Liver (tissue), 3 donors: ENCODE measurements around the gene LRCH4.

Experiments used
- CTCF ChIP-seq: fragments of 150-350 bp; IDR thresholded peaks from 2 replicates; pipeline ENCODE4 v1.5.1; 2017; ENCODE audit warnings: improper control_type of control experiment, low read depth, low read length; ENCODE audit not compliant: missing input control
- EGR1 ChIP-seq, 2 donors: IDR thresholded peaks; 2 replicates each; pipeline ENCODE4 v1.6.1; 2016 to 2018; ENCODE audit warnings: antibody characterized with exemption in 2 of 2, low read depth in 2 of 2
- FOXA2 ChIP-seq: IDR thresholded peaks from 2 replicates; pipeline ENCODE4 v1.6.1; 2016; ENCODE audit warnings: antibody characterized with exemption
- GABPA ChIP-seq, 2 donors: IDR thresholded peaks in 1 of 2; conservative IDR thresholded peaks in 1 of 2; 2 replicates each; pipeline ENCODE4 v1.6.1; 2016; ENCODE audit warnings: antibody characterized with exemption in 2 of 2, mild to moderate bottlenecking in 1 of 2, moderate library complexity in 1 of 2
- JUND ChIP-seq, 2 donors: IDR thresholded peaks; 2 replicates each; pipeline ENCODE4 v1.6.1; 2016; ENCODE audit warnings: antibody characterized with exemption in 2 of 2
- TF ChIP-seq, protein P1 (sequence below): IDR thresholded peaks from 2 replicates; pipeline ENCODE4 v1.6.1; 2016; ENCODE audit warnings: antibody characterized with exemption
- donor health status: healthy.
- donor health status: healthy.

DNA sequence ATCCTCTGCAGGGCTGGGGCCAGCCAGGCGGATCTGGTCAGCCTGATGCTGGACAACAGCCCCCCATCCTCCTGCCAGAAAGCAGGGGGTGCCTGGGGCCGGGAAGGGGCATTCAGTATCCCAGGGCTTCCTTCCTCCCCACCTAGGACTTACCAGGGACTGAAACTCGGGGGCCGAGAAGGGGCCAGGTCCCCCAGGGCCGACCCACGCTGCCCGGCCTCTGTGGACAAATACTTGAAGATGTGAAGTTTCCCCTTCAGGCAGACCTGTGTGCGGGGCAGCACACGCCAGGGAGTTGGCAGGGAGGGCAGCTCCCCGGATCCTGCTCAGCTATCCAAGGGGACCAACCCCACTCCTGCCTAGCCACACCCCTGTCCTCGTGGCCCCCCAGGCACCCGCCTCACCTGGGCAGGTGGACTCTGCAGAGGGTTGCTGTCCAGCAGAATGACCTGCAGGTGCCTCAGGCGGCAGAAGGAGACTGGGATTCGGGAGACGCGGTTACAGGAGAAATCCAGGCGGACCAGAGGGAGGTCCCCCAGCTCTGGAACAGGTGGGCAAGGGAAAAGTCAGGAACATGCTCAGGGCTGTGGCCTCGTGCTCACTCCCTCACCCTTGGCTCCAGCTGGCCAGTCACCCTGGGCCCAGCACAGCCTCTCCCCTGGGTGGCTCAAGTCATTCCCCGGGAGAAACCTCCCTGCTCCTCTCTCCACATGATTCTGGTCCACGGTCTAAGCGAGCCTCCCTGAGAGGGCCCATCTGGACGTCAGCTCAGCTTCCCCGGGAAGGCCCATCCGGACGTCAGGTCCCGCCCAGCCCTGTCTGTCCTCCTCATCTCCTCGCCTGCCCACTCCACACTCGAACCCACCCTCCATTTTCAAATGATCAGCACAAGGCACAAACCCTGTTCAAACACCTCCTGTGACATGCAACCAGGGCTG, 7.4 kb downstream of the LRCH4 start:
- no peak for TF ChIP-seq CTCF
- TF ChIP-seq FOXA2 = no peak
- no peak for TF ChIP-seq JUND (IDR thresholded peaks at IDR 0.05)
- no peak for TF ChIP-seq EGR1 (IDR thresholded peaks at IDR 0.05; ENCODE audit: low read depth in 2 of 2)
- TF ChIP-seq GABPA (IDR thresholded peaks at IDR 0.05 in 1 of 2, conservative IDR thresholded peaks at IDR 0.05 in 1 of 2) = no peak
- TF ChIP-seq, protein P1, sequence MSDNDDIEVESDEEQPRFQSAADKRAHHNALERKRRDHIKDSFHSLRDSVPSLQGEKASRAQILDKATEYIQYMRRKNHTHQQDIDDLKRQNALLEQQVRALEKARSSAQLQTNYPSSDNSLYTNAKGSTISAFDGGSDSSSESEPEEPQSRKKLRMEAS = no peak
